GM19467 (cell line): Measurements from ENCODE around the gene EEF2KMT.
"Not testable (repeated sequence)": the region's sequence is repeated elsewhere in the genome, so short reads cannot be mapped to it uniquely, and the experiment has no call there.

Source experiments
- ATAC-seq: cut with Tn5 transposase; IDR thresholded peaks from one replicate; pipeline ENCODE4 v1.9.1; 2021; ENCODE audit warnings: mild to moderate bottlenecking, moderate library complexity; ENCODE audit not compliant: unreplicated experiment

Gene EEF2KMT

GRCh38 chr16:5071681-5072333, 25.8 kb downstream of the EEF2KMT start, which contains the start of gene ALG1:
Gene ALG1, plus strand, starts transcription at chr16:5071843. Its CDS starts 7 bp downstream, at chr16:5071850.
- peak; percentile 77 for ATAC-seq

- no peak for ATAC-seq
Measured at GRCh38 chr16:5071341-5071680, 26.3 kb downstream of the EEF2KMT start.

- ATAC-seq, result no peak
Measured at GRCh38 chr16:5070431-5071186, 27.0 kb downstream of the EEF2KMT start.

- ATAC-seq, result no peak
Measured at GRCh38 chr16:5069854-5070253, 27.7 kb downstream of the EEF2KMT start.

- no peak for ATAC-seq
Measured at GRCh38 chr16:5069048-5069447, 28.5 kb downstream of the EEF2KMT start.

- no peak for ATAC-seq
Measured at GRCh38 chr16:5066511-5066910, 31.1 kb downstream of the EEF2KMT start.

- ATAC-seq, result no peak
Measured at GRCh38 chr16:5065813-5066212, 31.8 kb downstream of the EEF2KMT start, which contains the start of gene C16orf89. Gene C16orf89, minus strand, starts transcription at chr16:5065956. Its CDS starts 48 bp downstream, at chr16:5065908.

GRCh38 chr16:5065326-5065725, 32.3 kb downstream of the EEF2KMT start:
- no peak for ATAC-seq

- no peak for ATAC-seq
Measured at GRCh38 chr16:5064915-5065314, 32.7 kb downstream of the EEF2KMT start.

- no peak for ATAC-seq
Measured at GRCh38 chr16:5062790-5063765, 34.5 kb downstream of the EEF2KMT start.

GRCh38 chr16:5062051-5062450, 35.5 kb downstream of the EEF2KMT start:
- ATAC-seq, result no peak

GRCh38 chr16:5060073-5060641, 37.4 kb downstream of the EEF2KMT start:
- ATAC-seq, result no peak

- ATAC-seq, result no peak
Measured at GRCh38 chr16:5059386-5060072, 38.1 kb downstream of the EEF2KMT start.

GRCh38 chr16:5058476-5058875, 39.1 kb downstream of the EEF2KMT start:
- no peak for ATAC-seq

GRCh38 chr16:5056352-5056751, 41.2 kb downstream of the EEF2KMT start:
- ATAC-seq, result no peak

- no peak for ATAC-seq
Measured at GRCh38 chr16:5054876-5055865, 42.4 kb downstream of the EEF2KMT start.

GRCh38 chr16:5046914-5047313, 50.7 kb downstream of the EEF2KMT start:
- no peak for ATAC-seq

GRCh38 chr16:5045499-5046115, 52.0 kb downstream of the EEF2KMT start:
- ATAC-seq, result no peak

- ATAC-seq, result not testable (repeated sequence)
Measured at GRCh38 chr16:5044581-5044980, 53.0 kb downstream of the EEF2KMT start.
